Activated CD8-positive, alpha-beta T cell treated with anti-CD3 and anti-CD28 coated beads for 36 hours (primary cell): Measurements from ENCODE around the gene TFDP1. TPM values are rescaled to one million over a fixed set of nuclear protein-coding genes. Genes with fewer than 3 reads are reported as not detected.

Experiments used
- ATAC-seq: fragments of 200-7000 bp; cut with Tn5 transposase; one replicate; pipeline ENCODE4 v1.10.0; 2021; ENCODE audit warnings: mild to moderate bottlenecking, moderate library complexity
- CTCF ChIA-PET: fragments of 350-600 bp; sonication (Branson Sonifier 250); formaldehyde crosslinking; loops from one replicate; lab custom pipeline; 2021; ENCODE audit warnings: antibody characterized with exemption; lab: Charles Lee
- POLR2A ChIA-PET: fragments of 350-600 bp; sonication (Branson Sonifier 250); formaldehyde crosslinking; loops from one replicate; lab custom pipeline; 2021; ENCODE audit warnings: antibody characterized with exemption; lab: Charles Lee
- DNase-seq: peaks from one replicate; pipeline ENCODE4 v3.0.0-alpha.2; 2020
- H3K27ac Mint-ChIP-seq: one replicate; pipeline ENCODE4 v1.8.0; 2021; ENCODE audit warnings: mild to moderate bottlenecking, mixed read lengths
- H3K27me3 Mint-ChIP-seq: one replicate; pipeline ENCODE4 v1.8.0; 2021; ENCODE audit warnings: mixed read lengths
- H3K36me3 Mint-ChIP-seq: one replicate; pipeline ENCODE4 v1.8.0; 2021; ENCODE audit warnings: low read depth, mixed read lengths
- H3K4me1 Mint-ChIP-seq: one replicate; pipeline ENCODE4 v1.8.0; 2021; ENCODE audit warnings: low read depth, mixed read lengths
- H3K4me3 Mint-ChIP-seq: one replicate; pipeline ENCODE4 v1.8.0; 2021; ENCODE audit warnings: mild to moderate bottlenecking, moderate library complexity, mixed read lengths
- H3K9me3 Mint-ChIP-seq: one replicate; pipeline ENCODE4 v1.8.0; 2021; ENCODE audit warnings: mixed read lengths
- CTCF ChIP-seq: fragments of 200-600 bp; IDR thresholded peaks from one replicate; pipeline ENCODE4 v1.8.0; 2022; ENCODE audit warnings: antibody characterized with exemption, mild to moderate bottlenecking
- intact Hi-C: fragments of 100-400 bp; cut with micrococcal nuclease; formaldehyde crosslinking; loops from one replicate; pipeline ENCODE4 v1.10.0; 2022
- total RNA-seq, 2 experiments: library from RNA; stranded (reverse); gene quantifications; one replicate each; pipeline ENCODE4 v1.2.3, GENCODE V29; 2021

TFDP1 gene
- total RNA-seq, 2 experiments from 2014 or later: 174 to 184 TPM

DNA sequence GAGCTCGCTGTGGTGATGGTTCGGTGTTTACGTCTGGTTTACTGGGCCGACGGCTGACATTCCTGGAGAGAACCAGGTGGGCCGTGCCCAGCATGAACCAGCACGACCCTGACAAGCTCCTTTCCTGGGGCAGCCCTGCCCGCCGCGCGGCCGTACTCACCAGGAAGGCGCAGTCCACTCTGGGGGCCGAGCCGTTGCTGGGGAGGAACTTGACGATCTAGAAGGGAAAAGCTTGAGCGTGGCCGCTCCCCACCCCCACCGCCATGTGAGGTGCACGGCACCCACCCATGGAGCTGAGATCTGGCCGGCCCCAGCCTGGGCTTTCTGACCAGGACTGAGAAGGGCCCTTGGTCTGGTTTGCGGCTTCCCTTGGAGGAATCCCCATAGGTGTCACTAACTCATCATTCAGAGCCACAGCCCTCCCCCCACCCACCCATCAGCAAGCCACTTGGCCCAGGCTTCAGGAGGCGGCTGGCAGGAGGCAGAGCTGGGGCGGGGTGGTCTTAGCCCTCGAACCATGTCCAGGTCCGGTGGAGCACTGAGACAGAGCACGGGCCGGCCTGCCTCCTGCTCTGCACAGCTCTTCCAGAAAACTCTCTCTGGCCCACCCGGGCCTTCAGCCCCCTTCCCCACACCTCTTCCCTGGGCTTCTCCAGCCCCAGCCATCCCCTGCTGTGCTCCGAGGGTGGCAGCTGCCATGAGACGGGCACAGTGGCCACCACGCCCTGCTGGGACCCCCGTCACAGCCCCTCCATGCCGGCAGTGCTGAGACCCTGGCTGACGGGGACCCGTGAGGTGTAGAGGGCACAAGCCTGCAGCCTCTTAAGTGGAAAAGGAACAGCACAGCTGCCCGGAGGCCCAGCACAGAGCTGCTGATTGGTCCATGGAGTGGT, 67.2 kb downstream of the TFDP1 start:
- DNase-seq (no peak), ATAC-seq (no peak)
- Mint-ChIP-seq H3K4me3 (no peak overlapping the region), H3K27ac (no peak overlapping the region), H3K4me1 (peaks cover 21% of the 10 kb centered on the region), H3K27me3 (no peaks in the 10 kb centered on the region), H3K36me3 (no peaks in the 10 kb centered on the region), H3K9me3 (no peaks in the 10 kb centered on the region)
- intact Hi-C loops: no loop called here
- CTCF ChIA-PET: interaction anchor here (1.0 kb wide), 1 partner anchor 73 kb away, joined by 4 read pairs; no protein-coding TSS in a partner anchor
- POLR2A ChIA-PET: interaction anchor here (1.3 kb wide), 1 partner anchor 14 kb away, joined by 3 read pairs; no protein-coding TSS in a partner anchor
- no peak for TF ChIP-seq CTCF

- Mint-ChIP-seq H3K4me1 (peaks cover 14% of the 10 kb centered on the region), H3K9me3 (no peaks in the 10 kb centered on the region), H3K27me3 (no peaks in the 10 kb centered on the region), H3K4me3 (no peak overlapping the region), H3K36me3 (no peaks in the 10 kb centered on the region), H3K27ac (no peak overlapping the region)
- DNase-seq (no peak), ATAC-seq (no peak)
- CTCF ChIA-PET: interaction anchor here (1.0 kb wide), 1 partner anchor 72 kb away, joined by 4 read pairs; no protein-coding TSS in a partner anchor
- intact Hi-C loops: no loop called here
- no peak for TF ChIP-seq CTCF
- POLR2A ChIA-PET: interaction anchor here (1.3 kb wide), 1 partner anchor 15 kb away, joined by 3 read pairs; no protein-coding TSS in a partner anchor
Observed at GRCh38 chr13:113652404-113653263, 68.1 kb downstream of the TFDP1 start.

- ATAC-seq: peak; percentile 53
- Mint-ChIP-seq H3K36me3 (no peaks in the 10 kb centered on the region), H3K4me3 (no peak overlapping the region), H3K27me3 (no peaks in the 10 kb centered on the region), H3K9me3 (no peaks in the 10 kb centered on the region), H3K4me1 (peaks cover 14% of the 10 kb centered on the region), H3K27ac (no peak overlapping the region)
- ChIA-PET CTCF (no interaction called here), POLR2A (no interaction called here)
- DNase-seq: peak; percentile 46
- intact Hi-C loops: no loop called here
- TF ChIP-seq CTCF: no peak
Observed at GRCh38 chr13:113653264-113654174, 69.0 kb downstream of the TFDP1 start.

- POLR2A ChIA-PET: no interaction called here
- H3K9me3 Mint-ChIP-seq: no peaks in the 10 kb centered on the region
- intact Hi-C loops: no loop called here
- DNase-seq (no peak), ATAC-seq (peak; percentile 17)
- H3K4me1 Mint-ChIP-seq: peaks cover 14% of the 10 kb centered on the region
- H3K4me3 Mint-ChIP-seq: no peak overlapping the region
- no peaks in the 10 kb centered on the region for H3K27me3 Mint-ChIP-seq
- no peak overlapping the region for H3K27ac Mint-ChIP-seq
- no peaks in the 10 kb centered on the region for H3K36me3 Mint-ChIP-seq
- TF ChIP-seq CTCF: no peak
- CTCF ChIA-PET: no interaction called here
Observed at GRCh38 chr13:113654175-113654560, 69.6 kb downstream of the TFDP1 start.
